Neural crest cell (in vitro differentiated cells): ENCODE measurements around the gene ST3GAL3. TPM values are rescaled to one million over a fixed set of nuclear protein-coding genes. Genes with fewer than 3 reads are reported as not detected.

Experiments
- DNase-seq: peaks from one replicate; pipeline ENCODE4 v3.0.0; 2021; ENCODE audit warnings: low read depth, mixed read lengths, low spot score
- H3K27ac Mint-ChIP-seq: one replicate; pipeline ENCODE4 v1.8.0; 2021; ENCODE audit warnings: mild to moderate bottlenecking, mixed read lengths; ENCODE audit not compliant: unreplicated experiment
- H3K27me3 Mint-ChIP-seq: 2 replicates; pipeline ENCODE4 v1.8.0; 2021; ENCODE audit warnings: low read depth, mild to moderate bottlenecking, mixed read lengths
- H3K36me3 Mint-ChIP-seq: 2 replicates; pipeline ENCODE4 v1.8.0; 2021; ENCODE audit warnings: low read depth, mild to moderate bottlenecking, mixed read lengths
- H3K4me1 Mint-ChIP-seq: 2 replicates; pipeline ENCODE4 v1.8.0; 2021; ENCODE audit warnings: mixed read lengths
- H3K4me3 Mint-ChIP-seq: one replicate; pipeline ENCODE4 v1.8.0; 2021; ENCODE audit warnings: mild to moderate bottlenecking, mixed read lengths
- H3K9me3 Mint-ChIP-seq: 2 replicates; pipeline ENCODE4 v1.8.0; 2021; ENCODE audit warnings: mixed read lengths
- total RNA-seq: library from RNA; stranded (reverse); gene quantifications from 2 replicates; pipeline ENCODE4 v1.2.1, GENCODE V29; 2021
- TF ChIP-seq, protein P1 (sequence below): fragments of 200-600 bp; sonication (generic); conservative IDR thresholded peaks from 2 replicates; pipeline ENCODE4 v1.5.0; 2021; ENCODE audit warnings: antibody characterized with exemption, mild to moderate bottlenecking

The ST3GAL3 gene
- total RNA-seq, 1 donor from 2014 or later: 37.4 TPM

DNA sequence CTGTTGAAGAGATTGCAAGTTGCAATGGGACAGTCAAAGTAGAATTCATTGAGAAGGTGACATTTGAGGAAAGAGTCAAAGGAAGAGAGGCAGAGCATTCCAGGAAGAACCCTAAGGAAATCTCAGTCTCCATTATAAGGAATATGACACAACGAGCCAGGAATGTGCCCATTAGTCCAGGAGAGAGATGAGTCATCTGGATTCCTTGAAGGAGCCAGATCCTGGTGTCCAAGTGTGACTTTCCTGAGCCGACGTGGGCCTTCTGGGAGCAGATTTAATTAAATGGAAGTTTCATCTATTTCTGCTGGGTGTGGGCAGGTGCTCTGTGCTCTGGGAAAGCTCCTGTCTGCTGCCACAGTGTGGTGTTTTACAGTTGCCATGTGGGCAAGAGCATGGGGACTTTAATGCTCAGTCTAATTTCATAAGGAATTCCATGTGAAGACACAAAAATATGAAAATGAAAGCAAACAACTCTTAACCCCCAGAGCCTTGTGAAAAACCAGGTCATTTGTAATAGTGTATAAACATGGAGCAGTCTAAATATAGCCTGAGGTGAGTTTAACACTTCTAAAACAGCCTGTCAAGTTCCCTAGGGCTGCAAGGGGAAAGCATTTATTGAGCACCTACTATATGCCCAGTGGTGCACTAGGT is 114.8 kb downstream of the ST3GAL3 start:
- H3K4me1 Mint-ChIP-seq: no peaks in the 10 kb centered on the region
- TF ChIP-seq, protein P1, sequence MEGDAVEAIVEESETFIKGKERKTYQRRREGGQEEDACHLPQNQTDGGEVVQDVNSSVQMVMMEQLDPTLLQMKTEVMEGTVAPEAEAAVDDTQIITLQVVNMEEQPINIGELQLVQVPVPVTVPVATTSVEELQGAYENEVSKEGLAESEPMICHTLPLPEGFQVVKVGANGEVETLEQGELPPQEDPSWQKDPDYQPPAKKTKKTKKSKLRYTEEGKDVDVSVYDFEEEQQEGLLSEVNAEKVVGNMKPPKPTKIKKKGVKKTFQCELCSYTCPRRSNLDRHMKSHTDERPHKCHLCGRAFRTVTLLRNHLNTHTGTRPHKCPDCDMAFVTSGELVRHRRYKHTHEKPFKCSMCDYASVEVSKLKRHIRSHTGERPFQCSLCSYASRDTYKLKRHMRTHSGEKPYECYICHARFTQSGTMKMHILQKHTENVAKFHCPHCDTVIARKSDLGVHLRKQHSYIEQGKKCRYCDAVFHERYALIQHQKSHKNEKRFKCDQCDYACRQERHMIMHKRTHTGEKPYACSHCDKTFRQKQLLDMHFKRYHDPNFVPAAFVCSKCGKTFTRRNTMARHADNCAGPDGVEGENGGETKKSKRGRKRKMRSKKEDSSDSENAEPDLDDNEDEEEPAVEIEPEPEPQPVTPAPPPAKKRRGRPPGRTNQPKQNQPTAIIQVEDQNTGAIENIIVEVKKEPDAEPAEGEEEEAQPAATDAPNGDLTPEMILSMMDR: no peak
- H3K27ac Mint-ChIP-seq: no peak overlapping the region
- peaks cover 9% of the 10 kb centered on the region for H3K9me3 Mint-ChIP-seq
- H3K4me3 Mint-ChIP-seq: no peak overlapping the region
- H3K27me3 Mint-ChIP-seq: no peaks in the 10 kb centered on the region
- no peak for DNase-seq
- peaks cover 31% of the 10 kb centered on the region for H3K36me3 Mint-ChIP-seq

DNA sequence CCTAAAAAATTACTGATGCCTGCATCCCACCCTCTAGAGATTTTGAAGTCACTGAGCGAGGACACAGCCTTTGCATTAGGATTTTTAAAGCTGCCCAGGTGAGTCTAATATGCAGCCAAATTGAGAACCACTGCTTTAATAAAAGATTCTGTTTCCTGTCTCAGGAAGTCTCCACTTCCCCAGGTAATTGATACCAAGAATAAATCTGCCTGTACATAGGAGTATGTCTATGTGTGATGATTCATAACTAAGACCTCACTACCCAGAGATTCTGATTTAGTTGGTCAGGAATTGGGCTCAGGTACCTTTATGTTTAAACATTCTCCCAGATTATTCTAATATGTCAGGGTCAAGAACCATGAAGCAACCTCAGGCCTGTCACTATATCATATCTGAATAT is 117.5 kb downstream of the ST3GAL3 start:
- H3K36me3 Mint-ChIP-seq: peaks cover 20% of the 10 kb centered on the region
- peaks cover 3% of the 10 kb centered on the region for H3K9me3 Mint-ChIP-seq
- no peak overlapping the region for H3K4me3 Mint-ChIP-seq
- DNase-seq: no peak
- TF ChIP-seq, protein P1: no peak
- H3K4me1 Mint-ChIP-seq: no peaks in the 10 kb centered on the region
- no peak overlapping the region for H3K27ac Mint-ChIP-seq
- H3K27me3 Mint-ChIP-seq: no peaks in the 10 kb centered on the region

DNA sequence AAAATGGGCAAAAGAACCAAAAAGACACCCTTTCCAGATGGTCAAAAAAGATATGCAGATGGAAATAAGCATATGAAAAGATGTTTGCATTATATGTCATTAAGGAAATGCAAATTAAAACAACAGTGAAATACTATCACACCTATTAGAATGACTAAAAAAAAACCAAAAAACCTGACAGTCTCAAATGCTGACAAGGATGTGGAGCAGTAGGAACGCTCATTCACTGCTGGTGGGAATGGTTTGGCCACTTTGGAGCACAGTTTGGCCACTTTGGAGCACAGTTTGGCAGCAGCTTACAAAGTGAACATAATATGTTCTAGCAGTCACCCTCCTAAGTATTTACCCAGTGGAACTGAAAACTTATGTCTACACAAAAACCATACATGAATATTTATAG is 121.2 kb downstream of the ST3GAL3 start:
- peaks cover 2% of the 10 kb centered on the region for H3K9me3 Mint-ChIP-seq
- H3K36me3 Mint-ChIP-seq: peaks cover 11% of the 10 kb centered on the region
- no peak overlapping the region for H3K4me3 Mint-ChIP-seq
- no peaks in the 10 kb centered on the region for H3K4me1 Mint-ChIP-seq
- TF ChIP-seq, protein P1: no peak
- no peak overlapping the region for H3K27ac Mint-ChIP-seq
- no peak for DNase-seq
- no peaks in the 10 kb centered on the region for H3K27me3 Mint-ChIP-seq

DNA sequence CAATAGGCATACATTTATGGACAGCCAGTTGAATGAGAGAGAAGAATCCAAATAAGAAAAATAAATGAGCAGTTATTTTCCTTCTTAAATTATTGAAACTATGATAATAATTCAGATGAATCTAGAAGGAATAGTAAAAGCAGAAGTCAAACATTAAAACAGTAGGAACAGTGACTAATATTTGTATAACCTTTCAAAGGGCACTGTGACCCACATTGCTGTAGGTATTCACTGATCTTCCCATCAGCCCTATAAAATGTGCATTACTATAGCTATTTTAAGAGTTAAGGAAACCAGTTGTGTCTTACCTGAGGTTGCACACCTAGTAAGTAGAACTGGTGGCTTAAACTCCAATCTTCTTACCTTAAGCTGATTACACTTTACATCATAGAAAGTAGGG is 123.5 kb downstream of the ST3GAL3 start:
- Mint-ChIP-seq H3K36me3 (peaks cover 19% of the 10 kb centered on the region), H3K27ac (no peak overlapping the region), H3K4me3 (no peak overlapping the region), H3K27me3 (no peaks in the 10 kb centered on the region), H3K9me3 (peaks cover 2% of the 10 kb centered on the region), H3K4me1 (peaks cover 18% of the 10 kb centered on the region)
- DNase-seq: no peak
- TF ChIP-seq, protein P1: no peak

DNA sequence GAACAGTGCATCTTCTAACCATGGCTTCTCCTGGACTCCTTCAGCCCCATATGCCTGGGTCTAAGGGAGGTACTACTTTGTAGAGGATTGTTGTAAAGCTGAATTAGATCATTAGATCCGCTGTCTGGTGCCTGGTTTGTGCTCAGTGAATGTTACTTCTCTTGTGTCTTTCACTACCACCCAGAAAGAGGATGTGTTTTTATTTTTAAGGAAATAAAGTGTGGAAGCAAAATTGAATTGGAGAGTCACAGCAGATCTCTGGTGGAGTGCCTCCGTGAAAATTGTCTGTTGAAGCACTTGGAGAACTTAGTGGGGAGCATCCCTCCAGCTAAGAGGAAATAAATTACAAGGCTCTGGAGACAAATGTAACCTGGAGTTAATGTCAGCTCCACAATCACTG is 124.5 kb downstream of the ST3GAL3 start:
- Mint-ChIP-seq H3K4me1 (peaks cover 22% of the 10 kb centered on the region), H3K36me3 (peaks cover 18% of the 10 kb centered on the region), H3K9me3 (peaks cover 2% of the 10 kb centered on the region), H3K4me3 (no peak overlapping the region), H3K27me3 (no peaks in the 10 kb centered on the region), H3K27ac (no peak overlapping the region)
- no peak for DNase-seq
- TF ChIP-seq, protein P1: no peak
